OCI-LY3 (cell line): ENCODE results near the gene BRICD5.

Experiments
- CTCF ChIP-seq: fragments of 200-600, 300-600 bp; sonication (generic); IDR thresholded peaks from 2 replicates; pipeline ENCODE4 v1.5.1; 2014; ENCODE audit warnings: antibody characterized with exemption, low read length, low read depth
- EZH2phosphoT487 ChIP-seq: fragments of 200-600 bp; shearing (Covaris generic); IDR thresholded peaks from 2 replicates; pipeline ENCODE4 v1.6.1; 2018; ENCODE audit warnings: antibody characterized with exemption, mixed run types, low read depth

GRCh38 chr16:2186505-2186904 is 24.2 kb downstream of the BRICD5 start:
- TF ChIP-seq CTCF (no peak), EZH2phosphoT487 (no peak)
